ENCODE results near the gene HOXC9. TPM values are rescaled to one million over a fixed set of nuclear protein-coding genes. Genes with fewer than 3 reads are reported as not detected.

HOXC9 gene
- polyA plus RNA-seq, 4 donors = 19.1 to 33.6 (median 28.1) TPM

DNA sequence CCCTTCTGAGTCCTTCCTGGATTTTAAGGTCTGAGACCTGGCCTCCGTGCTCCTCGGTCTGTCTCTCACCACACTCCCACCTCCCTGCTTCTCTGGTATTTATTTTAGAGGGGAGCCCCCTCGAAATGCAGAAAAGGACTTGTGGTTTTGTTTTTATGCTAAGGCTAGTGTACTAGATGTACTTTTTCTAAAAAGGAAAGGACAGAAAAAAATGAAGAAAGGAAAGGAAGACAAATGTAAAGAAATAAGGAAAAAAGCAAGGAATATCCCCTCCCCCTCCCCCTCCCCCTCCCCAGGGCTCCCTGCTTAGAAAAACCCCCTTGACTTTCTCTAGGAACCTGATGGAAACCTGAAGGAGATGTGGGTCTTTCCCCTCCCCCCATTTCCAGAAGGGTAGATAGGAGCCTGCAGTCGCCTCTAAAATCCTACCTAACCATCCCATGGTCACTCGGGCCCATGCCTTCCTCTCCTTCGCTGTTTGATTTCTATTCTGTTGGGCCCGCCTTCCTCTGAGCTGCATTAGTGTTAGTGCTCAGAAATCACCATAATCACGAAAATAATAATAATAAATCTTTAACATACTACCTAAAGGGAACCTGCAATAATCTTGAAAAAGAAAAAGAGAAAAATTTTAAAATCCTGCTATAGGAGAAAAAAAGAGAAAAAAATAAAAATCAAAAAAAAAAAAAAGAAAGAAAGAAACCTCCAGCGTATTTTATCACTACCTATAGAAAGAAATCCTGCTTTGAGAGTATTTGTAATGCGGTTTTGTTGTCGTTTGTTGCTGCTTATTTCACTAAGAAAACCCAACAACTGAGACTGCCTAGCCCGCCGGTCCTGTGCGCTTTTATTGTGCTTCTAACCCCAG, 11.9 kb downstream of the HOXC9 start:
- DNase-seq (ENCODE audit: low read depth in 4 of 4, low spot score in 2 of 4) = no peak

DNA sequence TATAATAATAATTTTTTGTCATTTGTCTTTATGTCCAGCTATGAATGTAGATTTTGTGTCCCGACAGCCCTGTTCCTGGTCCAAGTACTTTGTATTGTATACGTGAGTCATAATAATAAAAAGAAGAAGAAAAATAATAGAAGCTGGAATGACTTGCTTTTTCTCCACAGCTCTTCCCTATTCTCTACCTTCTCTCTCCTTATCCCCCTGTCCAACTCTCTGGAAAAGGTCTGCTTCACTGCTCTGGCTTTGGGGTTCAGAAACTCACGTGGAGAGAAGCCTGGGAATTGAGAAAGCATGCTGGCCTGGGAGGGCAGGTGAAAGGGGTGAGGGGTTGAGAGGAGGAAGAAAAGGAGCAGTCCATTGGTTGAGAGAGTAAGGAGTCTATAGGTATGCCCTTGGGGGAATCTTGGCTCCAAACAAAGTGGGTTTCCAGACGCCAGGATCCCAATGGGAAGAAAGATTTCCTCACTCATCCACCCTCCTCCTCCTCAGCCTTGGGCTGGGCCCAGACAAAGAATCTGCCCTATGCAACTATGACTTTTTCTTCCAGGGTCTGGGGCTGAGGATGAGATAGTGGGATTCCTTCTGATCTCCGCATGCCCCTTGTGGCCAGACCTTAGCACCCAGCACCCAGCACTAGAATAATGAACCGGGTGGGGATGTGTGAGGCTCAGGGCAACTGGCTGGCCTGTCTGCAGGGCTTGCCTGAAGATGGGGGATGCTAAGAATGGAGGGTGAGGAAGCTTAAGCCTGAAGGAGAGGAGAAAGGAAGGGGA, 12.9 kb downstream of the HOXC9 start:
- no peak for DNase-seq (ENCODE audit: low read depth in 4 of 4, low spot score in 2 of 4)

DNA sequence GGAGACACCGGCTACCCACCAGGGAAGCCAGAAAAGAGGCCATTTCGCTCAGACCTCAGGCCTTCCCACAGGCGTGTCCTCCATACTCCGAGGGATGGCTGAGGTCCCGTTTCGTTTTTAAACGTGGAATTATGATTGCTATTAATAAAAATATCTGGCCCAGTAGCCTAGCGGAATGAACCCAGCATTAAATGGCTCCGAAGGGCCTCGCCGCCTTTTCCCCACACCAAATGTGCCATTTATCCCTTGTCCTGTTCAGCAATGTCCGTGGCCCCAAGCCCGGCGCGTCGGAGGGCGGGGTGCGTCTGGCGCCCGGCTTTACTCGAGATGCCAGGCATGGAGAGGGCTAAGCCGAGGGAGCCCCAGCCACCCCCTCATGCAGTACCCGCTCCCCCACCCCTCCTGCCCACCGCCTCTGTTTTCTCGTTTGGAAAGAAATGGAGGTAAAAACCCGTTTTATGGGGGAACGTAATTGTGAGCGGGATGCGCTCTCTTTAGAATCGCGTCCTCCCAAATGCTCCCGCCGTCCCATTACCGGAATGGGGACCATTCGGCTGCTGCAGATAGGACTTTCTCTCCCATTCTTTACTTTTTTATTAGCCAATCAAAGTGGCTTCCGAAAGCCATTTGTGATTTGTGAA, 14.5 kb downstream of the HOXC9 start:
- no peak for DNase-seq (ENCODE audit: low read depth in 4 of 4, low spot score in 2 of 4)

DNA sequence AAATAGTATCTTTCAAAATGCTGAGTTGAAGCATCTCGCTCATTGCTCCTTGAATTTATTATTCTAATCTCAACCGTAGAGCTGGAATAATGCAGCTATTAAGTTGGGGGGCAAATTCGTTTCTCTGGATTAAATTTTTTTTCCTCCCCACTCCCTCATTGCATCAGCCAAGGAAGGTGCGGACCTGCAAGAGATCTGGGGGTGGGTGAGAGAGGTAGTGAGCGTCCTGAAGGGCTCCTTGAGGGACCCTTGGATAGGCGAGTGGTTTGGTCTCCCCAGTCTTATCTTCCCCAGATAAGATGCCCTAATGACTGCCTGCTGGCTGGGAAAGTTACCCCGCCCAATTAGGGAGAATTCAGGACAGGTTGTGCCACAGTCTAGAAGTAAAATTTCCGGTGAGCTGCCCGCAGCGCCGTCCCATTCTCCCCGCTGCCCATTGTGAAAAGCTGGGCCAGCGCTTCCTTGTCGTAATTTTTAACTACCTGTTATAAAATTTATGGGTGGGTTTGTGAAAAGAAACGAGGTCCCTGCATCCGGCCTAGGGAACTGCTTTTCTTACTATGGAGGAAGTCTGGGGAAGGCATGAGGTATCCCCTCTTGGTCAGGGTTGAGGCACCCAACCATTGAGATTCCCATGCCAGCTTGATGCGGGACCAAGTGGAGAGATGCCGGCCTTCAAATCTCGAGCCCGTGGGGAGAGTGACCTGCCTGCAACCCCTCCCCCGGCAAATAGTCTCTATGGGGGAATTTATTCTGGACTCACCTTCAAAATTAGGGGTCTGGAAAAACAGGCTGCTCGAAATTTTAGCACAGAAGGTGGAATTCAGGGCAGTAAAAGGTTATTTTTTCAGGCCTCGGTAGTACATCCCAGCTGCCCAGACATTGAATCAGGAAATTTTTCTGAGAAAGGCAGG, 15.3 kb downstream of the HOXC9 start:
- DNase-seq (ENCODE audit: low read depth in 4 of 4, low spot score in 2 of 4) = no peak

DNA sequence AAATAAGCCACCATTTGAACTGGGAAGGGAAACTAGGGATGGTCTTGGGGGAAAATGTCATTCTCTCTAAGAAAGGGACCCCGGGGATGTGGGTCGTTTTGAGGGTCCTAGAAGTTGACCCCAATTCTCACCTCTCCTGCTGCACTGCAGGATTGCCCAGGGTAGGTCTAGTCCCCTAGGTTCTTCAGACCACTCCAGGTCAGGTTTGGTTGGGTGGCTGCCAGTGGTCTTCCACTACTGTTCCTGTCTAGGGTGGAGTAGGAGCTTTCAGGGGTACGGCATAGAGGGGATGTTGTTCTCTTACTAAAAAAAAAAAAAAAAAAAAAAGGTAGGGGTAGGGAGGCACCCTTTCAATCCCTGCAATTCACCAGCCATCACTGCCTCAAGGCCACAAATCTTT, 16.1 kb downstream of the HOXC9 start:
- DNase-seq (ENCODE audit: low read depth in 4 of 4, low spot score in 2 of 4) = no peak

DNA sequence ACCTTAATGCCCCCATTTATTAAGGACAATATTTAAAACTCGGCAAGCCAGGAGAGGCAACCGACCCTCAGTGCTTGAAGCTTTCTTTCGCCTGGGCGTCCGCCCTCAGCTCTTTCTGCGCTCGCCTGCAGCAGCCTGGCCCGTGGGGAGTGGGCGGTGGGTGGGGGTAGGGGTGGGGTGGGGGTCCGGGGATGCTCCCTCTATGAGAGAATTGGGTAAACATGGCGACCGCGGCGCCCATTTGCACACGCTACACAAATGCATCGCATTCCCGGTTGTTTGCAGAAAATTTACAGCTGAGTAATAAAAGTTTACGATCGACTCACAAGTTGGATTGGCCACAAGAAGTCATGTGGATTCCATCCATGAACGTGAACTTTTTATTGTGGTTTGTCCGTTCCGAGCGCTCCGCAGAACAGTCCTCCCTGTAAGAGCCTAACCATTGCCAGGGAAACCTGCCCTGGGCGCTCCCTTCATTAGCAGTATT, 16.6 kb downstream of the HOXC9 start:
- DNase-seq (ENCODE audit: low read depth in 4 of 4, low spot score in 2 of 4) = peak in 1 of 4 donors; percentile 92

DNA sequence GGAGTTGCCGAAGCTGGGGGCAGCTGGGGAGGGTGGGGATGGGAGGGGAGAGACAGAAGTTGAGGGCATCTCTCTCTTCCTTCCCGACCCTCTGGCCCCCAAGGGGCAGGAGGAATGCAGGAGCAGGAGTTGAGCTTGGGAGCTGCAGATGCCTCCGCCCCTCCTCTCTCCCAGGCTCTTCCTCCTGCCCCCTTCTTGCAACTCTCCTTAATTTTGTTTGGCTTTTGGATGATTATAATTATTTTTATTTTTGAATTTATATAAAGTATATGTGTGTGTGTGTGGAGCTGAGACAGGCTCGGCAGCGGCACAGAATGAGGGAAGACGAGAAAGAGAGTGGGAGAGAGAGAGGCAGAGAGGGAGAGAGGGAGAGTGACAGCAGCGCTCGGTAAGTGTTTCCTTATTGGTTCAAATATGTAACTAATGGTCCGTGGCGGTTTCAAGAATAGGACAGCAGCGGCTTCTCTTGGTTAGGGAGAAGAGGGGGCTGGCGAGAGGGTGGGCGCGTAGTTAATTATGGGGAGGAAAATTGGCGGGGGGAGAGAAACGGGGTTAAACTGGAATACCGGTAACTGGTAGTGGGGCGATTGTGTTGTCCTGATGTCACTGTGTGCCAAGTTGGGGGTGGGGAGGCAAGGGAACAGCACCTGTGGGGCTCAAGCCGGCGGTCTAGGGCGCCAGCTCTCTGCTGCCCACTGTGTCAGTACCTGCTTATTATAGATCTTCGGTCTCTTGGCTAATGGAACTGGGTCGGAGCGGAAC, 17.2 kb downstream of the HOXC9 start:
- no peak for DNase-seq (ENCODE audit: low read depth in 4 of 4, low spot score in 2 of 4)

DNA sequence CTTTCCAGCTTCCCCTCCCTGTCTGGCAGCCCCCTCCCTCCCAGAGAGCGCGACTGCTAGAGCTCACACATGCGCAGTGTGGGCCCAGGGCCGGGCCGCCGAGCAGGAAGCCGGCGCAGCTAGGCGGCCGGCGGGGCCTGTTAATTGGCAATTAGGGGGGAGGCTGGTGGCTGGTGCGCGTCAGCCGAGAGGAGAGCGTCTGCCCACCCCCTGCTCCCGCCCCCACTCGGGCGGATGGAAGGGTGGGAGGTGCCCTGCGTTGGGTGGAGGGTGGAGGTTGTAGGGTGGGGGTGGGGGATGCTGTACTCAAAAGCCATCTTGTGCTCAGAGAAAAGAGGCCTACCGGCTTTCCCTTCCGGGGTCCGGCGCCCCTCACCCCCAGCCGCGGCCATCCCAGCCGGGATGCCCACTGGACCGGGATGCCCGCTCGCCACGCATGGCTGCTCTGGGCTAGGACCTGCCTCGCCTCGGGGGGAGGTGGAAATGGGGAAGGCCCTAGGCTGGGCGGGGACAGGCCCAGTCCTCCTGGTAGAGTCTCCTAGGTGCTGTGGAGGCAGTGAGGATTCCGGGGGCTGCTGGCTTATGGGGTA, 18.0 kb downstream of the HOXC9 start:
- DNase-seq (ENCODE audit: low read depth in 4 of 4, low spot score in 2 of 4) = peak in 1 of 4 donors; percentile 83

DNA sequence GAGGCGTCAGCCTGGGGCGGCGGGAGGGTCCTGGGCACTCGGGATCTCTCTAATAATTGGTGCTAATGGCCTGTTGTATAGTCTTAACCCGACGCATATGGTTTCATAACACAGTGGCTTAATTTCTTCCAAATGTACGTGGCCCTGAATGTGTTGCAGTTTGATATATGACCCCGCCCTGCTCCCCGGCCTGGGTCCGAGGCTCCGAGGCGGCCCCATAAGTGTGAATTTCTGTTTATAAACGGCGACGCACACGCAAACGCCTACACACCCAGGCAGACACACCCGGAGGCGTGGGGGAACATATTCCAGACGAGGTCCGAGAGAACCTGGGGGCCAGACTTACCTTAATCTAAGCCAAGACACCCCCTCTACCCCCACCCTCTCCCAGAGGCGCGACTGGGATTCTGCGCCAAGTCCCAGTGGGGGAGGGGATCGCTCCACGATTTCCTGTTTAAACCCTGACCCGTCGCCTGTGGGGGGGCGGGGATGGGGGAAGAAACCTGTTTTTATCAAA, 18.6 kb downstream of the HOXC9 start:
- DNase-seq (ENCODE audit: low read depth in 4 of 4, low spot score in 2 of 4) = no peak

DNA sequence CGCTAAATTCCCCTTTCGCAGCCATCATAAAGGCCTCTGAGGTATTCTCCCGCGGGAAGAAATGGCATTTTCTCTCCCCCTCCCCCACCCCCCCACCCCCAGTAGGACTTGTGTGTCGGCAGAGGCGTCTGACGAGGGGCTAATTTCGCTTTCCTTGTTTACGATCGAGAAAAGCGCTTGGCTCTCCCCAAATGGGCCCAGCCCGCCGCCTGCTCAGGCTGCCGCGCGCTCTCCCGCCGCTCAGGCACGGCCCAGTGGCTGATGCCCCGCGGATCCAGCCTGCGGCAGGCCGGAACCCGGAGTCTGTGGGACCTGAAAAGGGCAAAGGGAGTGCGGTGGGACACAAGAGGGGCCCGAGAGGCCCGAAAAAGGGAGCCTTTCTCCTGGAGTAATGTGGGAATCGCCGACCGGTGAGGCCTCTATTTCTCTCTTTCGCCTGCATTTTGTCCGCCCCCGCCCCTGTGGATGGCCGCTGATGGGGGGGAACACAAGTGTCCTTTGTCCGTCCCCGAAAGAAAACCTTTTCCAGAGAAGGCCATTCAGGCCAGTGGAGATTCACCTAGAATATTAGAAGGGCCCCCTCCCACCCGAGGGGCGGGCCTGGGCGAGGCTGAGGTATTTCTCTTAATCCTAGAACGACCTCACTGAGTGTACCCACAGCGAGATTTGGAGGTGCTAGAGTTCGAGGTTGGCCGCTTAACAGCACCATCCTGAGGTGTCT, 19.3 kb downstream of the HOXC9 start:
- no peak for DNase-seq (ENCODE audit: low read depth in 4 of 4, low spot score in 2 of 4)

DNA sequence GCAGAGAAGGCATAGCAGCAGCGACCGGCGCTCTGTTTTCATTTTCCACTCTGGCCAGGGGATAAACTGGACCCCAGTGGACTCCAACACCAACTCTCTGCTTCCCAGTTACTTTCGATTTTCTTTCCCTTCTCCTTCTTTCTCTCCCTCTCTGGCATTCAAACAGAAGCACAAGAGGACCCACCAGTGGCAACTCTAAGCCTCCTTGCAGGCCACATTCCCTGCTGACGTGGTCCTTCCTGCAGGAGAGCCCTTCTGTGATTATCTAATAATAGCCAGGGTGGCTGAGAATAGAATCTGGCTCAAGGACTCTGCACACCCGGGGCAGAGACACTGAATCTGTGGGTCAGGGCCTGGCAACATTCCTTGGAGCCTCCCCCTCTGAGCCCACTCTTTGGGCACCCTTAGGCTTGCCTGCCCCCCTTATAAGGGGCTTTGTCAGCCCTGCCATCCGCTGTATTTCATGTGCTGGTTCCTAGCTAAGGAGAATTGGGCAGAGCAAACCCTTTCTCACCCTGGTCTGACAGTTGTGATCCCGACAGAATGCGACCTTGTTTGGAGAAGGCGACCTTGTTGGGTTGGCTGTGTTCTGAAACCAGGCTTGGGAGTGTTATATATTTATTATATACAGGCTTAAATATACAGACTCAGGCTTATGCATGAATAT, 20.1 kb downstream of the HOXC9 start:
- no peak for DNase-seq (ENCODE audit: low read depth in 4 of 4, low spot score in 2 of 4)

DNA sequence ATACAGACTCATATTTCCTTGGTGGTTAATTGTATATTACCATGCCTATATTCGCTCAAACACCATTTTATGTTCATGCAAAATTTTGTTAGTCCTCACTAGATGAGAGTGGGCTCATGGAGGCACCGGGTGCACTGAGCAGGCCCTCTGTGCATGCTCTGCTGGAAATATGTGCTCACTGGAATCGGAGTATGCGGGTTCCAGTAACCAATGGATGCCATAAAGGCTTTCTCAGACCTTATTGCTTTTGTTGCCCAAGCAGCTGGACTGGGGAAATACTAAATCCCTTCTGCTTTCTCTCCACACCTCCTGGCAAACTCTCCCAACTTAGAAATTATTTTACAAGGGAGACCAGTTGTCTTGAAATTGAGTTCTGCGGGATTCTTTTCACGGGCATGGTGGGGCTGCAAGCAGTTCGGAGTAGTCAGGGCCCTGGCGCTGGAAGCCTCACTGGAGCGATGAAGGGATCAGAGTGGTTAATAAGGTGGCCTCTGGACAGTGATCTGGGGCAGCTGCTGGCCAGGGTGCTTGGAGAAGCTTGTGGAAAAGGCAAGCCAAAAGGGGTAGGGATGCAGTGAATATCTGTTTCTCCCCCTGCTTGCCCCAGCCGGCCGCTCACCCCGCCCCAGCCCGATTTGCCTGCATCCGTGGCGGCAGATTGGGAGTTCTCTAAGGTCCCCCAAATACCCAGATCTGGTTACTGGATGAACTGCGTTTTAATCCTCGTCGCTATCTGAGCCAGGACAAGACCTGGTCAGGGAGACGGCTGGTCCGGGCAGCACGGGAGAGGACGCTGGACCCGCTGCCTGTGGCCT, 20.8 kb downstream of the HOXC9 start:
- DNase-seq (ENCODE audit: low read depth in 4 of 4, low spot score in 2 of 4) = no peak

DNA sequence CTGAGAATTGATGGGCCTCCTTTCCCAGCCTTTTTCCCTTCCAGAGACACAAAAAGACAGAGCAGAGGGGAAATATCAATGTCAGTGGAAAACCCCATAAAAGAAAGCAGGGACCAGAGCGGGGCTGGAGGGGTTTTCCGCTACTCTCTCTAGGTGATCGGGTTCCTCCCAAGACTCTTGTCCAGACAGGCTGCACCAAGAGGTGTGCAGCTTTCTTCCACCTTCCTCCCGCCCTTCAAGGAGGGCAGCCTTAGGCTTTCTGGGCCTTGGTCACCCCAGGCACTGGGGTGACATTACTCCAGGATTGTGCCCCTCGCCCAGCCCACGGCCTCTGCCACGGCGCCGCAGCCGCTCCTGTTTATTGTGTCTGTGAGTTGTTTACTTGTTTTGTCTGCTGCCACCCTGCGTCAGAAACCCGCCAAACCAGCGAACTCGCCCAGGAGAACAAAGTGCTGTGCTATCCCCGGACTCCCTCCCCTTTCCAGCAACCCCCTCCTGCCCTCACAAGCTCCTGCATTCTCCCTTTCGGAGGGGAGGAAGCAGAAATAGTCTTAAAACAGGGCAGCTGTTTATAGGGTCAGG, 21.6 kb downstream of the HOXC9 start:
- DNase-seq (ENCODE audit: low read depth in 4 of 4, low spot score in 2 of 4) = no peak

DNA sequence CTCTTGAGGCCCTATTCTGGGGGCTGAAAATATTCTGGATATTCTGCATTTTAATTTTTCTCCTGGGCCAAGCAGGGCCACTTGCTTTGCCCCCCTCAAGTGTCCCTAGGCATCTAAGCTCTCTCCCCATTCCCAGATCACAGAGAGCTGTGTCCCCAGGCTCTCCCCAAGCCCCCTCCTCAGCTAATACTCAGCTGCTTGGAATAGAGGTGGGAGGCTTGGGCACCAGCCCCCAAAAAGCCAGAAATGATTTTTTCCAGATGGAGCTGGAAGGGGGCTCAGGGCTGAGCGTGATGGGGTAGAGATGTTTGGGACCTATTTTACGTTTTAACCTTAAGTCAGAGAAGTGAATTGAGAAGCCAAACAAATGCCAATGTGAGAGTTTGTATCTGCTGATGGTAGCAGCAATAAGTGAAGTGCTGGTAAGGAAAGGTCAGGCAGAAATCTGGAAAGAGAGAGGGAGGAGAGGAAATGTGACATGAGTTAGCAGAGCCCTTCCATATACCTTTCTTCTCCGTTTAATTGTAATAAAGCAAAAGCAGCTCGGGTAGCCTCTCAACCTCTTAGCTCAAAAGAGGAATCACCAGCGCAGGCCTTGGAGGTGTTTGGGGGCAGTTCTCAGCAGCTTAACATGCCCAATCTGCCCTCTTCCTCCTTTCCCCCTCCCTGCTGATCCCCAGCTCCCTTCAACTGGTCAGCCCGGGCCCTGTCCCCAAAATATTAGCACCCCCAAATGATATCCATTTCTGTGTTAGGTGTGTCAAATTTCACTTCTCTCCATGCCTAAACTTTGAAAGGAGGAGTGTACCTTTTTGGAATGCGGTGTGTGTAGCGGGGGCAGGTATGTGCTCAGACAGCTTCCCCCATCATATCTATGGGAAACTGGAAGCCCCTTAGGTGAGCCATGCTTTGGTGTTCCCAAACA, 23.3 kb downstream of the HOXC9 start:
- no peak for DNase-seq (ENCODE audit: low read depth in 4 of 4, low spot score in 2 of 4)

DNA sequence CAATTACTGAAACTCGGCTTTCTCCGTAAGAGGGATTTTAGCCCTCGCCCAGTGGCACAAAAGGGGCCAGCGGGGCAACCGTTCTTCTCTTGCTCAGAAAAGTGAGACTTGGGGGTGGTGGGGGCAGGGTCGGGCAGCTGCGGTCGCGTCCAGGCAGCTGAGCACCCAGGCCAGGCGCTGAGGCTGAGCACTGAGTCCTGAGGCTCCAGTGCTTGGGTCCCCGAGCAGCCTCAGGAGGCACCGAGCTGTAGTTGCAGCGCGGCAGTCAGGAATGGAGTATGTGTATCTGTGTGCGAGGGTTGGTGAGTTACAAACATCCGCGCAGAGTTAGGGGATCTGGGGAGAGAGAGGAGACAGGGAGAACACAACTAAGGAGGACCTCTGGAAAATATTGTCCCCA, 24.2 kb downstream of the HOXC9 start:
- no peak for DNase-seq (ENCODE audit: low read depth in 4 of 4, low spot score in 2 of 4)

Data from left renal cortex interstitium (tissue), 4 donors.